MM.1S (cell line): ENCODE results near the gene SHC3.

ENCODE experiments used
- DNase-seq: peaks from one replicate; pipeline ENCODE4 v3.0.0-alpha.2; 2015
- H2AFZ ChIP-seq: fragments of 300-600 bp; sonication (generic); 2 replicates; pipeline ENCODE4 v1.6.0; 2016; ENCODE audit warnings: antibody characterized with exemption, low read length
- H3F3A ChIP-seq: fragments of 300-600 bp; sonication (generic); 2 replicates; pipeline ENCODE4 v1.6.1; 2016; ENCODE audit warnings: mild to moderate bottlenecking, antibody characterized with exemption, low read length, moderate library complexity, mixed read lengths; ENCODE audit not compliant: insufficient read depth
- H3K27ac ChIP-seq: fragments of 300-600 bp; sonication (generic); 2 replicates; pipeline ENCODE4 v1.5.1; 2016; ENCODE audit warnings: mild to moderate bottlenecking, low read length
- H3K27me3 ChIP-seq: fragments of 300-600 bp; sonication (generic); replicated peaks from 2 replicates; pipeline ENCODE4 v1.6.0; 2016; ENCODE audit warnings: low read length; ENCODE audit not compliant: insufficient read depth
- H3K36me3 ChIP-seq: fragments of 300-600 bp; sonication (generic); replicated peaks from 2 replicates; pipeline ENCODE4 v1.6.1; 2016; ENCODE audit warnings: mild to moderate bottlenecking, low read length, mixed read lengths; ENCODE audit not compliant: insufficient read depth
- H3K4me1 ChIP-seq: fragments of 300-600 bp; sonication (generic); 2 replicates; pipeline ENCODE4 v1.6.1; 2016; ENCODE audit warnings: low read length, mixed read lengths
- H3K4me2 ChIP-seq: fragments of 300-600 bp; sonication (generic); 2 replicates; pipeline ENCODE4 v1.6.0; 2016; ENCODE audit warnings: low read depth, low read length
- H3K4me3 ChIP-seq: fragments of 300-600 bp; sonication (generic); 2 replicates; pipeline ENCODE4 v1.5.1; 2016; ENCODE audit warnings: low read length, mixed read lengths
- H3K79me2 ChIP-seq: fragments of 300-600 bp; sonication (generic); 2 replicates; pipeline ENCODE4 v1.6.1; 2016; ENCODE audit warnings: mixed run types, low read length, mixed read lengths
- H3K9ac ChIP-seq: fragments of 300-600 bp; sonication (generic); 2 replicates; pipeline ENCODE4 v1.6.1; 2016; ENCODE audit warnings: low read length, mixed read lengths
- H3K9me2 ChIP-seq: fragments of 300-600 bp; sonication (generic); replicated peaks from 2 replicates; pipeline ENCODE4 v1.6.1; 2016; ENCODE audit warnings: mild to moderate bottlenecking, low read length, mixed read lengths; ENCODE audit not compliant: insufficient read depth
- H3K9me3 ChIP-seq: fragments of 300-600 bp; sonication (generic); replicated peaks from 2 replicates; pipeline ENCODE4 v1.6.1; 2016; ENCODE audit warnings: mild to moderate bottlenecking, low read length, mixed read lengths; ENCODE audit not compliant: insufficient read depth
- H4K20me1 ChIP-seq: fragments of 300-600 bp; sonication (generic); 2 replicates; pipeline ENCODE4 v1.6.1; 2016; ENCODE audit warnings: mild to moderate bottlenecking, low read length, moderate library complexity, mixed read lengths; ENCODE audit not compliant: insufficient read depth
- CTCF ChIP-seq: fragments of 300-600 bp; sonication (generic); IDR thresholded peaks from 2 replicates; pipeline ENCODE4 v1.5.1; 2016; ENCODE audit warnings: antibody characterized with exemption, low read length, mixed read lengths
- EZH2 ChIP-seq: fragments of 300-600 bp; sonication (generic); optimal IDR thresholded peaks from 2 replicates; pipeline ENCODE3; 2017; ENCODE audit warnings: low read depth, mild to moderate bottlenecking, antibody characterized with exemption, low read length, mixed read lengths
- EZH2phosphoT487 ChIP-seq: fragments of 300-600 bp; sonication (generic); IDR thresholded peaks from 2 replicates; pipeline ENCODE4 v1.6.1; 2018; ENCODE audit warnings: antibody characterized with exemption, low read length

The SHC3 gene

GRCh38 chr9:89039104-89039465, 139.5 kb downstream of the SHC3 start:
- Histone ChIP-seq H2AFZ (no peak overlapping the region), H3K36me3 (no peaks in the 10 kb centered on the region), H3K9ac (no peak overlapping the region), H4K20me1 (no peaks in the 10 kb centered on the region), H3K4me1 (no peaks in the 10 kb centered on the region), H3K27me3 (no peaks in the 10 kb centered on the region), H3K4me3 (no peak overlapping the region), H3K4me2 (no peak overlapping the region), H3K9me3 (no peaks in the 10 kb centered on the region), H3K27ac (no peak overlapping the region), H3F3A (no peaks in the 10 kb centered on the region), H3K9me2 (no peaks in the 10 kb centered on the region), H3K79me2 (no peaks in the 10 kb centered on the region)
- no peak for TF ChIP-seq CTCF
- no peak for TF ChIP-seq EZH2phosphoT487
- no peak for TF ChIP-seq EZH2
- DNase-seq = no peak

- Histone ChIP-seq H3K36me3 (no peaks in the 10 kb centered on the region), H3K9ac (no peak overlapping the region), H3F3A (no peaks in the 10 kb centered on the region), H4K20me1 (no peaks in the 10 kb centered on the region), H3K27me3 (no peaks in the 10 kb centered on the region), H3K79me2 (no peaks in the 10 kb centered on the region), H3K9me2 (no peaks in the 10 kb centered on the region), H3K4me3 (no peak overlapping the region), H3K27ac (no peak overlapping the region), H3K4me2 (no peak overlapping the region), H2AFZ (no peak overlapping the region), H3K9me3 (no peaks in the 10 kb centered on the region), H3K4me1 (no peaks in the 10 kb centered on the region)
- no peak for DNase-seq
- no peak for TF ChIP-seq EZH2phosphoT487
- no peak for TF ChIP-seq CTCF
- no peak for TF ChIP-seq EZH2
These were observed 140.1 kb downstream of the SHC3 start for GRCh38 chr9:89038382-89039103.

GRCh38 chr9:89037891-89038290, 140.7 kb downstream of the SHC3 start:
- no peak for TF ChIP-seq CTCF
- no peak for TF ChIP-seq EZH2phosphoT487
- no peak for TF ChIP-seq EZH2
- Histone ChIP-seq H3K27ac (no peak overlapping the region), H3K79me2 (no peaks in the 10 kb centered on the region), H3K27me3 (no peaks in the 10 kb centered on the region), H4K20me1 (no peaks in the 10 kb centered on the region), H3K4me1 (no peaks in the 10 kb centered on the region), H3K4me3 (no peak overlapping the region), H3F3A (no peaks in the 10 kb centered on the region), H3K9ac (no peak overlapping the region), H3K36me3 (no peaks in the 10 kb centered on the region), H3K9me3 (no peaks in the 10 kb centered on the region), H3K9me2 (no peaks in the 10 kb centered on the region), H2AFZ (no peak overlapping the region), H3K4me2 (no peak overlapping the region)
- no peak for DNase-seq
